Nephron (organoid): ENCODE data around the gene COL12A1.

Source experiments
- H3K27ac Mint-ChIP-seq, 3 experiments: 2 replicates each; pipeline ENCODE4 v1.8.0; 2020; ENCODE audit warnings: mixed read lengths in 3 of 3, mild to moderate bottlenecking in 2 of 3, moderate library complexity in 1 of 3
- H3K27me3 Mint-ChIP-seq: 2 replicates; pipeline ENCODE4 v1.8.0; 2021; ENCODE audit warnings: low read depth, mild to moderate bottlenecking, moderate library complexity, mixed read lengths
- H3K36me3 Mint-ChIP-seq: 2 replicates; pipeline ENCODE4 v1.8.0; 2020; ENCODE audit warnings: low read depth, mixed read lengths
- H3K4me1 Mint-ChIP-seq: 2 replicates; pipeline ENCODE4 v1.8.0; 2020; ENCODE audit warnings: mixed read lengths
- H3K4me3 Mint-ChIP-seq, 3 experiments: 2 replicates each; pipeline ENCODE4 v1.8.0; 2020; ENCODE audit warnings: mild to moderate bottlenecking in 3 of 3, mixed read lengths in 3 of 3, moderate library complexity in 2 of 3
- H3K9me3 Mint-ChIP-seq: 2 replicates; pipeline ENCODE4 v1.8.0; 2020; ENCODE audit warnings: mixed read lengths
- TF ChIP-seq, protein P1 (sequence below), 3 experiments: fragments of 200-600 bp; sonication (generic); IDR thresholded peaks; one replicate each; pipeline ENCODE4 v1.5.0; 2021; ENCODE audit warnings: antibody characterized with exemption in 3 of 3; ENCODE audit not compliant: unreplicated experiment in 3 of 3

The COL12A1 gene

GRCh38 chr6:75205776-75206575 is at the start of gene COL12A1:
Gene COL12A1, minus strand, starts transcription at chr6:75206053. Its CDS starts 3,261 bp downstream, at chr6:75202792.
- H3K27ac Mint-ChIP-seq, result peak within 1 kb of the TSS; percentile 80 to 97 (median 96)
- H3K9me3 Mint-ChIP-seq, result no peaks in the 10 kb centered on the region
- H3K4me1 Mint-ChIP-seq, result peaks cover 67% of the 10 kb centered on the region

DNA sequence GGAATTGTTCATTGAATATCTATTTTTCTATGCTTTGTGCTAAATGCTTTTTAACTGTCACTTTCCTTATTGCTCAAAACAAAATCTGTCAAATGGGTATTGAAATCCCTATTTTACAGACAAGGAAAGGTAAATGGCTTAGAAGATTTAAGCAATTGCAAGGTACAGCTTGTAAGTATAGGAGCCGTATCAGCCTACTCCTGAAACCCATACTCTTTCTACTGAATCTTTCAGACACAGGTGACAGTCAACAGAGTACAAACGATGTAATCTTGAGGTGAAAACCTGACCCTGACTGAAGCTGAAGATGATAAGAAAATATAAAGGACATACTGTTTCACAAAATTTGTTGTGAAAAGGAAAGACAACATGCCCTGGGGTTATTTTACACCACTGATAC is 44.7 kb upstream of the COL12A1 start:
- TF ChIP-seq, protein P1, sequence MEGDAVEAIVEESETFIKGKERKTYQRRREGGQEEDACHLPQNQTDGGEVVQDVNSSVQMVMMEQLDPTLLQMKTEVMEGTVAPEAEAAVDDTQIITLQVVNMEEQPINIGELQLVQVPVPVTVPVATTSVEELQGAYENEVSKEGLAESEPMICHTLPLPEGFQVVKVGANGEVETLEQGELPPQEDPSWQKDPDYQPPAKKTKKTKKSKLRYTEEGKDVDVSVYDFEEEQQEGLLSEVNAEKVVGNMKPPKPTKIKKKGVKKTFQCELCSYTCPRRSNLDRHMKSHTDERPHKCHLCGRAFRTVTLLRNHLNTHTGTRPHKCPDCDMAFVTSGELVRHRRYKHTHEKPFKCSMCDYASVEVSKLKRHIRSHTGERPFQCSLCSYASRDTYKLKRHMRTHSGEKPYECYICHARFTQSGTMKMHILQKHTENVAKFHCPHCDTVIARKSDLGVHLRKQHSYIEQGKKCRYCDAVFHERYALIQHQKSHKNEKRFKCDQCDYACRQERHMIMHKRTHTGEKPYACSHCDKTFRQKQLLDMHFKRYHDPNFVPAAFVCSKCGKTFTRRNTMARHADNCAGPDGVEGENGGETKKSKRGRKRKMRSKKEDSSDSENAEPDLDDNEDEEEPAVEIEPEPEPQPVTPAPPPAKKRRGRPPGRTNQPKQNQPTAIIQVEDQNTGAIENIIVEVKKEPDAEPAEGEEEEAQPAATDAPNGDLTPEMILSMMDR (IDR thresholded peaks at IDR 0.05; ENCODE audit: unreplicated experiment in 3 of 3), result no peak
- Mint-ChIP-seq H3K4me1 (peaks cover 11% of the 10 kb centered on the region), H3K36me3 (peaks cover 9% of the 10 kb centered on the region), H3K9me3 (no peaks in the 10 kb centered on the region), H3K4me3 (no peak overlapping the region), H3K27me3 (no peaks in the 10 kb centered on the region), H3K27ac (no peak overlapping the region)

More at GRCh38 chr6:75205776-75206575, at the start of gene COL12A1:
- peak within 1 kb of the TSS; percentile 92 to 98 (median 98) for H3K4me3 Mint-ChIP-seq
- no peaks in the 10 kb centered on the region for H3K36me3 Mint-ChIP-seq
- TF ChIP-seq, protein P1 (IDR thresholded peaks at IDR 0.05; ENCODE audit: unreplicated experiment in 3 of 3), result peak in 1 of 3 experiments; percentile 9
- peaks cover 59% of the 10 kb centered on the region for H3K27me3 Mint-ChIP-seq

DNA sequence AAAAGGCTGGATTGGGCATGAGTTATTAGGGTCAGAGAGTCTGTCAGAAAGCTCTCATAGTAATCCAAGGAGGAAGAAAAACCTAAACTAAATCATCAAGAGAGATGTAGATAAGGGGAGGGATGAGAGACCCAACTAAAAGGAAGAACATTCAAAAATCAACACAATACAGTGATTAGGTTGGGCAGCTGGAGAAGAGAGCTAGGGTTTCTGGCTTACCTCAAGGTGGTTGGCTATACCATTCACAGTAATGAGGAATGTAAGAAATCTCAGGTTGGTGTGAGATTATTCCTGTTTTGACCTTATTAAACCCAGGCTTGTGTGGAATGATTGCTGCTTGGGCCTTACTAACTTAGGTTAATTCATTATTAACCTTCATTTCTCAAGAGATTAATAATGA is 44.0 kb upstream of the COL12A1 start:
- H3K4me1 Mint-ChIP-seq, result peaks cover 13% of the 10 kb centered on the region
- peaks cover 7% of the 10 kb centered on the region for H3K36me3 Mint-ChIP-seq
- TF ChIP-seq, protein P1 (IDR thresholded peaks at IDR 0.05; ENCODE audit: unreplicated experiment in 3 of 3), result no peak
- no peak overlapping the region for H3K4me3 Mint-ChIP-seq
- no peaks in the 10 kb centered on the region for H3K9me3 Mint-ChIP-seq
- H3K27me3 Mint-ChIP-seq, result no peaks in the 10 kb centered on the region
- H3K27ac Mint-ChIP-seq, result no peak overlapping the region

GRCh38 chr6:75246386-75246785 is 40.5 kb upstream of the COL12A1 start:
- TF ChIP-seq, protein P1 (IDR thresholded peaks at IDR 0.05; ENCODE audit: unreplicated experiment in 3 of 3), result no peak
- H3K27me3 Mint-ChIP-seq, result no peaks in the 10 kb centered on the region
- H3K36me3 Mint-ChIP-seq, result peaks cover 9% of the 10 kb centered on the region
- peak overlapping the region; percentile 53 to 75 (median 73) for H3K4me3 Mint-ChIP-seq
- H3K9me3 Mint-ChIP-seq, result no peaks in the 10 kb centered on the region
- peaks cover 24% of the 10 kb centered on the region for H3K4me1 Mint-ChIP-seq
- peak overlapping the region; percentile 50 to 67 (median 63) for H3K27ac Mint-ChIP-seq

DNA sequence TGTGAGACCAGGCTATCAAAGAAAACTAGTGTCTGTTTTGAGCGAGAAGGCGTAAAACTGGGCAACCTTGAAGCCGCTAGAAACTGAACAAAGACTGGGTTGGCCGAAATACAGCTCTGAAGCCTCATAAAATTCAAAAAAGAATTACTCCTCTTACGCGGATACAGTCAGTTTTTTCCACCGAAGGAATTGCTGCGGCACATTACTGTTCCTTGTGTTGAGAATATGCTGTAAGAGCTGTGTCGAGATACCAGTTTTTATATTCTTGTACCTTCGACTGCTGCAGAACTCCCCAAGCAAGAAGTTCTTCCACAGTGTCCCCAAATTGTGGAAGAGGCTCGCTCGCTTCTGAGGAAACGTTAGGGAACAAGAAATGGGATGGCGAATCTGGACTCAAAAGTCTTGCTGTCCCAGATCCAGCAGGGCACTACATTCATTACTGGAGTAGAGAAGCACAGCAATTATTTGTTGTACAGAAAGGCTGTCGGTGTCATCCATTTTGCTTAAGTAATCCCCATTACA is 38.3 kb upstream of the COL12A1 start:
- TF ChIP-seq, protein P1 (IDR thresholded peaks at IDR 0.05; ENCODE audit: unreplicated experiment in 3 of 3), result no peak
- Mint-ChIP-seq H3K9me3 (no peaks in the 10 kb centered on the region), H3K4me3 (peak overlapping the region; percentile 98 to 100 (median 98)), H3K27ac (peak overlapping the region; percentile 99), H3K36me3 (peaks cover 29% of the 10 kb centered on the region), H3K27me3 (no peaks in the 10 kb centered on the region), H3K4me1 (peaks cover 32% of the 10 kb centered on the region)
